Smooth muscle cell (in vitro differentiated cells): ENCODE data around the gene EPB41L2. TPM values are rescaled to one million over a fixed set of nuclear protein-coding genes. Genes with fewer than 3 reads are reported as not detected.

Source experiments
- DNase-seq: peaks from one replicate; lab custom pipeline; 2025; ENCODE audit not compliant: unreplicated experiment; lab: John Stamatoyannopoulos, UW
- H2AFZ ChIP-seq: fragments of 200-600 bp; sonication (generic); 2 replicates; pipeline ENCODE4 v1.6.0; 2016; ENCODE audit warnings: antibody characterized with exemption, low read depth, mild to moderate bottlenecking
- H3F3A ChIP-seq: fragments of 200-600 bp; sonication (generic); 2 replicates; pipeline ENCODE4 v1.6.0; 2017; ENCODE audit warnings: antibody characterized with exemption, low read depth
- H3K27ac ChIP-seq: fragments of 200-600 bp; sonication (generic); 2 replicates; pipeline ENCODE4 v1.5.1; 2016; ENCODE audit warnings: low read depth, mild to moderate bottlenecking
- H3K27me3 ChIP-seq: fragments of 200-600 bp; sonication (generic); 2 replicates; pipeline ENCODE4 v1.6.1; 2016; ENCODE audit warnings: low read depth, mild to moderate bottlenecking
- H3K36me3 ChIP-seq: fragments of 200-600 bp; sonication (generic); 2 replicates; pipeline ENCODE4 v1.5.1; 2016; ENCODE audit warnings: low read depth
- H3K4me1 ChIP-seq: fragments of 200-600 bp; sonication (generic); 2 replicates; pipeline ENCODE4 v1.5.1; 2016; ENCODE audit warnings: low read depth
- H3K4me2 ChIP-seq: fragments of 200-600 bp; sonication (generic); 2 replicates; pipeline ENCODE4 v1.6.0; 2016; ENCODE audit warnings: mild to moderate bottlenecking
- H3K4me3 ChIP-seq: fragments of 200-600 bp; sonication (generic); 2 replicates; pipeline ENCODE4 v1.5.1; 2016; ENCODE audit warnings: mild to moderate bottlenecking
- H3K79me2 ChIP-seq: fragments of 200-600 bp; sonication (generic); 2 replicates; pipeline ENCODE4 v1.6.0; 2016; ENCODE audit warnings: low read depth, mild to moderate bottlenecking
- H3K9ac ChIP-seq: fragments of 200-600 bp; sonication (generic); 2 replicates; pipeline ENCODE4 v1.6.0; 2016; ENCODE audit warnings: low read depth
- H3K9me3 ChIP-seq: fragments of 200-600 bp; sonication (generic); replicated peaks from 2 replicates; pipeline ENCODE4 v1.5.1; 2016; ENCODE audit warnings: low read depth
- H4K20me1 ChIP-seq: fragments of 200-600 bp; sonication (generic); 2 replicates; pipeline ENCODE4 v1.6.0; 2016; ENCODE audit warnings: low read depth
- CTCF ChIP-seq: fragments of 200-600 bp; sonication (generic); IDR thresholded peaks from 2 replicates; pipeline ENCODE4 v1.5.1; 2017; ENCODE audit warnings: borderline replicate concordance, mild to moderate bottlenecking, antibody characterized with exemption; ENCODE audit not compliant: insufficient read depth, poor library complexity, severe bottlenecking
- WGBS: methylation state at CpG from one replicate; pipeline ENCODE4 v1.1.7; 2016; ENCODE audit warnings: low lambda C conversion rate; 5-methylcytosine and 5-hydroxymethylcytosine counted together
- polyA plus RNA-seq: library from polyadenylated mRNA; unstranded; fragments of >200 nt; fragmentation: Nextera tagmentation; extraction: Ambion mirVana; gene quantifications from 2 replicates; pipeline ENCODE4 v1.2.1, GENCODE V29; 2016
- total RNA-seq: library from RNA; depleted of rRNA; stranded (reverse); fragments of >200 nt; gene quantifications from 2 replicates; pipeline ENCODE4 v1.2.3, GENCODE V29; 2014

The EPB41L2 gene
- total and polyA plus RNA-seq, 2 experiments from 2014 or later = 40.2 to 44.6 TPM

- no peak overlapping the region for H3K4me2 ChIP-seq
- H3K9me3 ChIP-seq = no peaks in the 10 kb centered on the region
- no peaks in the 10 kb centered on the region for H3F3A ChIP-seq
- peaks cover 39% of the 10 kb centered on the region for H4K20me1 ChIP-seq
- no peak overlapping the region for H3K4me3 ChIP-seq
- H3K79me2 ChIP-seq = peaks cover 76% of the 10 kb centered on the region
- DNase-seq = no peak
- H3K27me3 ChIP-seq = no peaks in the 10 kb centered on the region
- H3K36me3 ChIP-seq = no peaks in the 10 kb centered on the region
- 90% methylated on average over 8 of the region's 8 CpGs for WGBS
- no peaks in the 10 kb centered on the region for H3K4me1 ChIP-seq
- no peak overlapping the region for H2AFZ ChIP-seq
- no peak for TF ChIP-seq CTCF
- H3K9ac ChIP-seq = no peak overlapping the region
- no peak overlapping the region for H3K27ac ChIP-seq
Measured at GRCh38 chr6:131037194-131037897, 25.7 kb downstream of the EPB41L2 start.

- H3K9me3 ChIP-seq = no peaks in the 10 kb centered on the region
- peaks cover 35% of the 10 kb centered on the region for H4K20me1 ChIP-seq
- peaks cover 74% of the 10 kb centered on the region for H3K79me2 ChIP-seq
- H3F3A ChIP-seq = no peaks in the 10 kb centered on the region
- H3K4me3 ChIP-seq = no peak overlapping the region
- no peak for DNase-seq
- H3K27me3 ChIP-seq = no peaks in the 10 kb centered on the region
- no peaks in the 10 kb centered on the region for H3K36me3 ChIP-seq
- WGBS = 98% methylated on average over 2 of the region's 2 CpGs
- H2AFZ ChIP-seq = no peak overlapping the region
- no peak for TF ChIP-seq CTCF
- no peak overlapping the region for H3K27ac ChIP-seq
- H3K4me1 ChIP-seq = no peaks in the 10 kb centered on the region
- no peak overlapping the region for H3K4me2 ChIP-seq
- H3K9ac ChIP-seq = no peak overlapping the region
Measured at GRCh38 chr6:131036601-131037000, 26.4 kb downstream of the EPB41L2 start.

- no peak for DNase-seq
- H3K4me2 ChIP-seq = no peak overlapping the region
- no peak overlapping the region for H2AFZ ChIP-seq
- H3K4me3 ChIP-seq = no peak overlapping the region
- WGBS = 96% methylated on average over 3 of the region's 3 CpGs
- peaks cover 75% of the 10 kb centered on the region for H3K79me2 ChIP-seq
- no peaks in the 10 kb centered on the region for H3K4me1 ChIP-seq
- H4K20me1 ChIP-seq = peaks cover 37% of the 10 kb centered on the region
- H3F3A ChIP-seq = no peaks in the 10 kb centered on the region
- H3K36me3 ChIP-seq = no peaks in the 10 kb centered on the region
- H3K27ac ChIP-seq = no peak overlapping the region
- TF ChIP-seq CTCF = no peak
- H3K9me3 ChIP-seq = no peaks in the 10 kb centered on the region
- H3K27me3 ChIP-seq = no peaks in the 10 kb centered on the region
- H3K9ac ChIP-seq = no peak overlapping the region
Measured at GRCh38 chr6:131036143-131036542, 26.9 kb downstream of the EPB41L2 start.

- Histone ChIP-seq H3K36me3 (no peaks in the 10 kb centered on the region), H3F3A (no peaks in the 10 kb centered on the region), H4K20me1 (peaks cover 39% of the 10 kb centered on the region), H3K27ac (no peak overlapping the region), H3K9ac (no peak overlapping the region), H2AFZ (no peak overlapping the region), H3K4me1 (peaks cover under 1% of the 10 kb centered on the region), H3K4me2 (no peak overlapping the region), H3K27me3 (no peaks in the 10 kb centered on the region), H3K79me2 (peaks cover 75% of the 10 kb centered on the region), H3K9me3 (no peaks in the 10 kb centered on the region), H3K4me3 (no peak overlapping the region)
- 100% methylated on average over 1 of the region's 1 CpG for WGBS
- no peak for DNase-seq
- no peak for TF ChIP-seq CTCF
Measured at GRCh38 chr6:131035582-131035981, 27.5 kb downstream of the EPB41L2 start.
